Loucy (cell line): ENCODE measurements around the gene ADARB2.

Experiments
- H2AFZ ChIP-seq: fragments of 200-600 bp; sonication (generic); 2 replicates; pipeline ENCODE4 v1.6.0; 2016; ENCODE audit warnings: antibody characterized with exemption, mild to moderate bottlenecking, low read length, moderate library complexity
- H3F3A ChIP-seq: fragments of 200-600 bp; 2 replicates; pipeline ENCODE4 v1.6.0; 2016; ENCODE audit warnings: antibody characterized with exemption, low read depth, mild to moderate bottlenecking
- H3K27me3 ChIP-seq: fragments of 200-600 bp; sonication (generic); 2 replicates; pipeline ENCODE4 v1.6.1; 2014; ENCODE audit warnings: low read length, mild to moderate bottlenecking; ENCODE audit not compliant: insufficient read depth, poor library complexity, severe bottlenecking
- H3K36me3 ChIP-seq: fragments of 200-600 bp; sonication (generic); 2 replicates; pipeline ENCODE4 v1.6.1; 2016; ENCODE audit warnings: low read length; ENCODE audit not compliant: insufficient read depth
- H3K4me1 ChIP-seq: fragments of 200-600 bp; sonication (generic); 2 replicates; pipeline ENCODE4 v1.5.1; 2014; ENCODE audit warnings: low read length, mild to moderate bottlenecking; ENCODE audit not compliant: insufficient read depth, poor library complexity, severe bottlenecking
- H3K4me2 ChIP-seq: fragments of 200-600 bp; sonication (generic); 2 replicates; pipeline ENCODE4 v1.6.0; 2014; ENCODE audit warnings: antibody characterized with exemption, low read length, low read depth, mild to moderate bottlenecking; ENCODE audit not compliant: poor library complexity, severe bottlenecking
- H3K4me3 ChIP-seq: fragments of 200-600 bp; sonication (generic); 2 replicates; pipeline ENCODE4 v1.5.1; 2014; ENCODE audit warnings: low read length, mild to moderate bottlenecking, mixed read lengths; ENCODE audit not compliant: poor library complexity, severe bottlenecking
- H3K79me2 ChIP-seq: fragments of 200-600 bp; sonication (generic); 2 replicates; pipeline ENCODE4 v1.6.1; 2014; ENCODE audit warnings: low read length; ENCODE audit not compliant: insufficient read depth
- H3K9ac ChIP-seq: fragments of 200-600 bp; sonication (generic); 2 replicates; pipeline ENCODE4 v1.6.0; 2014; ENCODE audit warnings: mild to moderate bottlenecking, low read depth, low read length, moderate library complexity; ENCODE audit not compliant: poor library complexity, severe bottlenecking
- H3K9me2 ChIP-seq: fragments of 200-600 bp; sonication (generic); replicated peaks from 2 replicates; pipeline ENCODE4 v1.6.1; 2016; ENCODE audit warnings: low read depth, low read length, mixed read lengths
- H3K9me3 ChIP-seq: fragments of 200-600 bp; sonication (generic); 2 replicates; pipeline ENCODE4 v1.6.1; 2014; ENCODE audit warnings: mild to moderate bottlenecking, antibody characterized with exemption, low read length, low read depth; ENCODE audit not compliant: insufficient read depth
- H4K20me1 ChIP-seq: fragments of 200-600 bp; sonication (generic); 2 replicates; pipeline ENCODE4 v1.6.0; 2014; ENCODE audit warnings: antibody characterized with exemption, low read length, mild to moderate bottlenecking; ENCODE audit not compliant: insufficient read depth, poor library complexity, severe bottlenecking
- CTCF ChIP-seq: fragments of 200-600 bp; sonication (generic); conservative IDR thresholded peaks from 2 replicates; pipeline ENCODE4 v1.5.1; 2014; ENCODE audit warnings: mild to moderate bottlenecking, antibody characterized with exemption, low read length
- EZH2phosphoT487 ChIP-seq: fragments of 200-600 bp; IDR thresholded peaks from 2 replicates; pipeline ENCODE4 v1.6.1; 2018; ENCODE audit warnings: antibody characterized with exemption, mild to moderate bottlenecking, moderate library complexity, borderline replicate concordance

Gene ADARB2

DNA sequence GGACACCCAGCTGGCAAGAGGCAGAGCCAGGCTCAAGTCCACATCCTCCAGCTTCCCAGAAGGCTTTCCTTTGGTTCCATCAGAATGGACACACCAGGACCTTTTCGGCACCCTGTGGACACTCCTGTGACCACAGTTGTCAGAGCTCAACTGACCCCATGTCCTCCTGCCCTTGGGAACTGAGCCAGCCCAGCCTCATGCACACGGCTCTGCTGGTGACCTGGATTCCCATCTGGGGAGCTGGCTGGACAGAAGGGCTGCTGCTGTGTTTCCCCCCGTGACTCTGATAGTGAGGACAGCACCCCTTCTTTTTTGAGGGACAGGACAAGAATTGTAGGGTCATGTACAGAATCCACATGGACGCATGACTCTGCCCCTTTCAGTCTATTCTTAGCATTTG is 392.0 kb downstream of the ADARB2 start:
- no peaks in the 10 kb centered on the region for H3K27me3 ChIP-seq

DNA sequence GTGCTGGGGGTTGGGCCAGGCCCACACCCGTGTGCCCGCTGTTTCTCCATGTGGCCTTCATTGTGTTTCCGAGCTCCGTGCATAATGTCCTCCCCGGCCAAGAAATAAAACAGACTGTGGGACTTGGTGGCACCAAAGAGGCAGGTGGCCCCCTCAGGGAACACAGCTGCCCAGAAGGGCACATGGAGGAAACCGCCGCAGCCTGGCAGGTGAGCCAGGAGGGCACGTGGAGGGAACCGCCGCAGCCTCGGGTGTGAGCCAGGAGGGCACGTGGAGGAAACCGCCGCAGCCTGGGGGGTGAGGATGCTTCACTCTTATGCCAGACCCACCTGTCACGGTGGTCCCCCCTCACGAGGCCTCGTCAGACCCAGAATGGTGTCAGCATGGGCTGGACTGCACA is 392.5 kb downstream of the ADARB2 start:
- H3K79me2 ChIP-seq = no peaks in the 10 kb centered on the region
- H4K20me1 ChIP-seq = no peaks in the 10 kb centered on the region
- H3K9me2 ChIP-seq = no peaks in the 10 kb centered on the region
- no peaks in the 10 kb centered on the region for H3K9me3 ChIP-seq
- no peaks in the 10 kb centered on the region for H3K27me3 ChIP-seq
- H3K4me1 ChIP-seq = peaks cover 6% of the 10 kb centered on the region
- no peak overlapping the region for H3K4me2 ChIP-seq
- H3F3A ChIP-seq = no peaks in the 10 kb centered on the region
- no peak overlapping the region for H3K9ac ChIP-seq
- TF ChIP-seq CTCF = no peak
- no peak for TF ChIP-seq EZH2phosphoT487
- no peaks in the 10 kb centered on the region for H3K36me3 ChIP-seq
- H2AFZ ChIP-seq = no peak overlapping the region
- no peak overlapping the region for H3K4me3 ChIP-seq

More for the DNA sequence above, 392.0 kb downstream of the ADARB2 start:
- no peaks in the 10 kb centered on the region for H3K9me2 ChIP-seq
- H3K4me3 ChIP-seq = no peak overlapping the region
- H3K36me3 ChIP-seq = no peaks in the 10 kb centered on the region
- H3K4me1 ChIP-seq = peaks cover 6% of the 10 kb centered on the region
- H3K4me2 ChIP-seq = no peak overlapping the region
- H2AFZ ChIP-seq = no peak overlapping the region
- H3K79me2 ChIP-seq = no peaks in the 10 kb centered on the region
- TF ChIP-seq EZH2phosphoT487 (no peak), CTCF (no peak)
- no peak overlapping the region for H3K9ac ChIP-seq
- no peaks in the 10 kb centered on the region for H4K20me1 ChIP-seq
- no peaks in the 10 kb centered on the region for H3F3A ChIP-seq
- no peaks in the 10 kb centered on the region for H3K9me3 ChIP-seq

- Histone ChIP-seq H3K4me1 (peaks cover 6% of the 10 kb centered on the region), H3K36me3 (no peaks in the 10 kb centered on the region), H3K9me2 (no peaks in the 10 kb centered on the region), H3K79me2 (no peaks in the 10 kb centered on the region), H4K20me1 (no peaks in the 10 kb centered on the region), H3K4me3 (no peak overlapping the region), H3K4me2 (no peak overlapping the region), H3F3A (no peaks in the 10 kb centered on the region), H3K9me3 (no peaks in the 10 kb centered on the region), H2AFZ (no peak overlapping the region), H3K27me3 (no peaks in the 10 kb centered on the region), H3K9ac (no peak overlapping the region)
- TF ChIP-seq CTCF = no peak
- TF ChIP-seq EZH2phosphoT487 = no peak
Observed at GRCh38 chr10:1344408-1344807, 392.9 kb downstream of the ADARB2 start.
